GM19238 (cell line): ENCODE data around the gene C17orf58.
"Not testable (repeated sequence)": the region's sequence is repeated elsewhere in the genome, so short reads cannot be mapped to it uniquely, and the experiment has no call there.

ENCODE experiments used
- DNase-seq: peaks from one replicate; pipeline ENCODE4 v3.0.0; 2011; ENCODE audit warnings: low spot score; ENCODE audit not compliant: insufficient read length

The C17orf58 gene

GRCh38 chr17:67960276-67960675 lies 36.0 kb downstream of the C17orf58 start:
- not testable (repeated sequence) for DNase-seq

GRCh38 chr17:67959510-67959909 lies 36.8 kb downstream of the C17orf58 start:
- no peak for DNase-seq

- DNase-seq = no peak
Observed at GRCh38 chr17:67950945-67951344, 45.3 kb downstream of the C17orf58 start.

GRCh38 chr17:67947325-67947813 lies 48.9 kb downstream of the C17orf58 start:
- DNase-seq = no peak

- no peak for DNase-seq
Observed at GRCh38 chr17:67946513-67946912, 49.8 kb downstream of the C17orf58 start.

GRCh38 chr17:67944035-67944434 lies 52.2 kb downstream of the C17orf58 start:
- DNase-seq = no peak

GRCh38 chr17:67942810-67943209 lies 53.5 kb downstream of the C17orf58 start:
- DNase-seq = no peak
